PC-3 (cell line): ENCODE data around the gene CDCA8. TPM values are rescaled to one million over a fixed set of nuclear protein-coding genes. Genes with fewer than 3 reads are reported as not detected.
A peak's percentile ranks its signal among the peaks of the same experiment; 100 is the strongest.
"Not testable (repeated sequence)": the region's sequence is repeated elsewhere in the genome, so short reads cannot be mapped to it uniquely, and the experiment has no call there.

Experiments used
- ATAC-seq: fragments of 200-7000 bp; cut with Tn5 transposase; 2 replicates; pipeline ENCODE4 v1.9.1; 2020; ENCODE audit warnings: mild to moderate bottlenecking, moderate library complexity
- BruUV-seq: library from RNA; stranded (reverse); fragments of 400-500 nt; replicated peaks from 2 replicates; lab custom pipeline; 2021; lab: Mats Ljungman, UMichigan
- CTCF ChIA-PET: fragments of 300-600 bp; sonication (Branson Sonifier 250); formaldehyde crosslinking; loops from one replicate; lab custom pipeline; 2022; ENCODE audit warnings: antibody characterized with exemption; lab: Charles Lee
- POLR2A ChIA-PET: fragments of 300-600 bp; sonication (Branson Sonifier 250); formaldehyde crosslinking; loops from one replicate; lab custom pipeline; 2022; ENCODE audit warnings: antibody characterized with exemption; ENCODE audit not compliant: unreplicated experiment; lab: Charles Lee
- DNase-seq: peaks from one replicate; pipeline ENCODE4 v3.0.0-alpha.2; 2015
- H2AFZ ChIP-seq: fragments of 300-600 bp; sonication (generic); 2 replicates; pipeline ENCODE4 v1.6.0; 2016; ENCODE audit warnings: antibody characterized with exemption, low read length
- H3F3A ChIP-seq: fragments of 300-600 bp; sonication (generic); one replicate; pipeline ENCODE4 v1.6.0; 2017; ENCODE audit warnings: antibody characterized with exemption, low read length, control low read depth, mild to moderate bottlenecking; ENCODE audit not compliant: unreplicated experiment
- H3K27ac ChIP-seq: fragments of 300-600 bp; sonication (generic); 2 replicates; pipeline ENCODE4 v1.5.1; 2016; ENCODE audit warnings: mild to moderate bottlenecking, low read length
- H3K27me3 ChIP-seq: fragments of 300-600 bp; sonication (generic); 2 replicates; pipeline ENCODE4 v1.6.1; 2016; ENCODE audit warnings: low read length, mixed read lengths
- H3K36me3 ChIP-seq: fragments of 300-600 bp; sonication (generic); 2 replicates; pipeline ENCODE4 v1.6.1; 2016; ENCODE audit warnings: low read depth, mixed run types, low read length, mixed read lengths
- H3K4me1 ChIP-seq: fragments of 300-600 bp; sonication (generic); 2 replicates; pipeline ENCODE4 v1.5.1; 2016; ENCODE audit warnings: low read length; ENCODE audit not compliant: insufficient read depth
- H3K4me2 ChIP-seq: fragments of 300-600 bp; sonication (generic); 2 replicates; pipeline ENCODE4 v1.6.0; 2016; ENCODE audit warnings: low read length
- H3K4me3 ChIP-seq: fragments of 300-600 bp; sonication (generic); 2 replicates; pipeline ENCODE4 v1.5.1; 2016; ENCODE audit warnings: mild to moderate bottlenecking, low read length, mixed read lengths
- H3K79me2 ChIP-seq: fragments of 300-600 bp; sonication (generic); 2 replicates; pipeline ENCODE4 v1.6.1; 2017; ENCODE audit warnings: low read length, mixed read lengths
- H3K9ac ChIP-seq: fragments of 300-600 bp; sonication (generic); 2 replicates; pipeline ENCODE4 v1.6.0; 2016; ENCODE audit warnings: mild to moderate bottlenecking, low read length
- H3K9me2 ChIP-seq: fragments of 300-600 bp; sonication (generic); replicated peaks from 2 replicates; pipeline ENCODE4 v1.6.1; 2016; ENCODE audit warnings: mixed run types, low read length, mixed read lengths
- H3K9me3 ChIP-seq: fragments of 300-600 bp; sonication (generic); 2 replicates; pipeline ENCODE4 v1.6.1; 2016; ENCODE audit warnings: low read length, mixed read lengths
- H4K20me1 ChIP-seq: fragments of 300-600 bp; sonication (generic); 2 replicates; pipeline ENCODE4 v1.6.1; 2016; ENCODE audit warnings: low read length, mixed read lengths
- EZH2 ChIP-seq: fragments of 300-600 bp; sonication (generic); IDR thresholded peaks from one replicate; pipeline ENCODE4 v1.6.1; 2017; ENCODE audit warnings: antibody characterized with exemption, mild to moderate bottlenecking, low read length; ENCODE audit not compliant: unreplicated experiment
- EZH2phosphoT487 ChIP-seq: fragments of 300-600 bp; sonication (generic); IDR thresholded peaks from 2 replicates; pipeline ENCODE4 v1.6.1; 2018; ENCODE audit warnings: mild to moderate bottlenecking, antibody characterized with exemption, low read length, borderline replicate concordance
- intact Hi-C: fragments of 100-400 bp; cut with micrococcal nuclease; formaldehyde crosslinking; loops from 2 replicates; pipeline ENCODE4 v1.9.0; 2023
- total RNA-seq: library from RNA; depleted of rRNA; stranded (reverse); fragments of >200 nt; gene quantifications from 2 replicates; pipeline ENCODE4 v1.2.3, GENCODE V29; 2014
- TF ChIP-seq, protein P1 (sequence below): fragments of 300-600 bp; sonication (generic); conservative IDR thresholded peaks from 2 replicates; pipeline ENCODE4 v1.5.1; 2017; ENCODE audit warnings: antibody characterized with exemption, low read depth, mild to moderate bottlenecking, low read length

Gene CDCA8
- total RNA-seq, 1 experiment from 2014 or later, result 31.8 TPM

- intact Hi-C loops, result loop anchor here (10.0 kb wide), 1 partner anchor 1166 kb away; no protein-coding TSS in a partner anchor
- H3K9me2 ChIP-seq, result no peaks in the 10 kb centered on the region
- ChIA-PET CTCF (interaction anchor here (0.6 kb wide), 1 partner anchor 14 kb away, joined by 5 read pairs; no protein-coding TSS in a partner anchor), POLR2A (no interaction called here)
- no peaks in the 10 kb centered on the region for H3K9me3 ChIP-seq
- no peaks in the 10 kb centered on the region for H3K27me3 ChIP-seq
- no TSS peak for BruUV-seq
- no peak overlapping the region for H3K9ac ChIP-seq
- peaks cover 28% of the 10 kb centered on the region for H3K36me3 ChIP-seq
- no peak overlapping the region for H2AFZ ChIP-seq
- H3K4me1 ChIP-seq, result no peaks in the 10 kb centered on the region
- ATAC-seq (no peak), DNase-seq (no peak)
- no peaks in the 10 kb centered on the region for H3F3A ChIP-seq
- no peaks in the 10 kb centered on the region for H4K20me1 ChIP-seq
- no peaks in the 10 kb centered on the region for H3K79me2 ChIP-seq
- TF ChIP-seq, protein P1, sequence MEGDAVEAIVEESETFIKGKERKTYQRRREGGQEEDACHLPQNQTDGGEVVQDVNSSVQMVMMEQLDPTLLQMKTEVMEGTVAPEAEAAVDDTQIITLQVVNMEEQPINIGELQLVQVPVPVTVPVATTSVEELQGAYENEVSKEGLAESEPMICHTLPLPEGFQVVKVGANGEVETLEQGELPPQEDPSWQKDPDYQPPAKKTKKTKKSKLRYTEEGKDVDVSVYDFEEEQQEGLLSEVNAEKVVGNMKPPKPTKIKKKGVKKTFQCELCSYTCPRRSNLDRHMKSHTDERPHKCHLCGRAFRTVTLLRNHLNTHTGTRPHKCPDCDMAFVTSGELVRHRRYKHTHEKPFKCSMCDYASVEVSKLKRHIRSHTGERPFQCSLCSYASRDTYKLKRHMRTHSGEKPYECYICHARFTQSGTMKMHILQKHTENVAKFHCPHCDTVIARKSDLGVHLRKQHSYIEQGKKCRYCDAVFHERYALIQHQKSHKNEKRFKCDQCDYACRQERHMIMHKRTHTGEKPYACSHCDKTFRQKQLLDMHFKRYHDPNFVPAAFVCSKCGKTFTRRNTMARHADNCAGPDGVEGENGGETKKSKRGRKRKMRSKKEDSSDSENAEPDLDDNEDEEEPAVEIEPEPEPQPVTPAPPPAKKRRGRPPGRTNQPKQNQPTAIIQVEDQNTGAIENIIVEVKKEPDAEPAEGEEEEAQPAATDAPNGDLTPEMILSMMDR, result no peak
- TF ChIP-seq EZH2 (no peak), EZH2phosphoT487 (no peak)
- H3K4me3 ChIP-seq, result no peak overlapping the region
- no peak overlapping the region for H3K27ac ChIP-seq
- no peak overlapping the region for H3K4me2 ChIP-seq
Measured at GRCh38 chr1:37680933-37681332, 11.4 kb upstream of the CDCA8 start.

- Histone ChIP-seq H3K9me3 (no peaks in the 10 kb centered on the region), H3K36me3 (peaks cover 34% of the 10 kb centered on the region), H3K4me3 (no peak overlapping the region), H3K4me1 (no peaks in the 10 kb centered on the region), H3K4me2 (no peak overlapping the region), H2AFZ (no peak overlapping the region), H3K27me3 (no peaks in the 10 kb centered on the region), H3K9ac (no peak overlapping the region), H3F3A (no peaks in the 10 kb centered on the region), H3K9me2 (no peaks in the 10 kb centered on the region), H3K79me2 (no peaks in the 10 kb centered on the region), H4K20me1 (no peaks in the 10 kb centered on the region), H3K27ac (no peak overlapping the region)
- TF ChIP-seq EZH2phosphoT487 (no peak), EZH2 (no peak)
- TF ChIP-seq, protein P1, result peak; percentile 93
- intact Hi-C loops, result loop anchor here (1.0 to 10.0 kb wide), 4 partner anchors 79 to 1168 kb away; no protein-coding TSS in a partner anchor
- peak; percentile 79 for DNase-seq
- POLR2A ChIA-PET, result no interaction called here
- BruUV-seq, result TSS peak; percentile 10
- ATAC-seq, result peak; percentile 77
- CTCF ChIA-PET, result interaction anchor here (1.2 kb wide), 1 partner anchor 80 kb away, joined by 4 read pairs; no protein-coding TSS in a partner anchor
Measured at GRCh38 chr1:37682334-37682987, 9.9 kb upstream of the CDCA8 start.

- peaks cover 15% of the 10 kb centered on the region for H3K79me2 ChIP-seq
- H3K9me2 ChIP-seq, ATAC-seq, H3K9ac ChIP-seq, H3K27me3 ChIP-seq, H3K4me1 ChIP-seq, H3K27ac ChIP-seq, POLR2A ChIA-PET, H3K4me2 ChIP-seq, DNase-seq, H3K9me3 ChIP-seq, H2AFZ ChIP-seq, H3K4me3 ChIP-seq, BruUV-seq, H3F3A ChIP-seq, CTCF ChIA-PET, H4K20me1 ChIP-seq: not testable (repeated sequence)
- intact Hi-C loops, result loop anchor here (10.0 kb wide), 1 partner anchor 1169 kb away; no protein-coding TSS in a partner anchor
- peaks cover 39% of the 10 kb centered on the region for H3K36me3 ChIP-seq
Measured at GRCh38 chr1:37684182-37684581, 8.1 kb upstream of the CDCA8 start.
